Lung (tissue), 12 donors: ENCODE data around the gene DDAH2. TPM values are rescaled to one million over a fixed set of nuclear protein-coding genes. Genes with fewer than 3 reads are reported as not detected.
A peak's percentile ranks its signal among the peaks of the same experiment; 100 is the strongest.

ENCODE experiments used
- ATAC-seq: fragments of 200-7000 bp; cut with Tn5 transposase; one replicate; pipeline ENCODE4 v1.9.1; 2020; ENCODE audit warnings: moderate number of reproducible peaks; ENCODE audit not compliant: insufficient read depth, low FRiP score
- DNase-seq, 3 donors: peaks; one replicate each; pipeline ENCODE4 v3.0.0-alpha.2; 2013 to 2017
- H3K27ac ChIP-seq, 2 donors: one replicate each; pipeline ENCODE4 v1.5.1; 2013; ENCODE audit warnings: mild to moderate bottlenecking in 2 of 2, moderate library complexity in 2 of 2, control low read depth in 1 of 2, inconsistent platforms in 1 of 2, low read depth in 1 of 2, low read length in 1 of 2
- H3K27me3 ChIP-seq, 3 donors: one replicate each; pipeline ENCODE4 v1.5.1; 2013; ENCODE audit warnings: low read length in 2 of 3; ENCODE audit not compliant: control insufficient read depth in 3 of 3, insufficient read depth in 3 of 3
- H3K36me3 ChIP-seq, 4 donors: one replicate each; pipeline ENCODE4 v1.5.1; 2013; ENCODE audit warnings: low read length in 4 of 4, mild to moderate bottlenecking in 1 of 4, moderate library complexity in 1 of 4; ENCODE audit not compliant: control insufficient read depth in 4 of 4, insufficient read depth in 4 of 4
- H3K4me1 ChIP-seq, 5 donors: one replicate each; pipeline ENCODE4 v1.5.1; 2013; ENCODE audit warnings: low read length in 5 of 5, mild to moderate bottlenecking in 2 of 5, moderate library complexity in 1 of 5; ENCODE audit not compliant: control insufficient read depth in 5 of 5, insufficient read depth in 5 of 5
- H3K4me3 ChIP-seq: one replicate; pipeline ENCODE4 v1.5.1; 2013; ENCODE audit warnings: mild to moderate bottlenecking, control low read depth, moderate library complexity
- H3K9ac ChIP-seq, 2 donors: one replicate each; pipeline ENCODE4 v1.5.1; 2013; ENCODE audit warnings: low read length in 2 of 2, control low read depth in 1 of 2; ENCODE audit not compliant: insufficient read depth in 1 of 2
- H3K9me3 ChIP-seq, 4 donors: one replicate each; pipeline ENCODE4 v1.5.1; 2013; ENCODE audit warnings: low read length in 3 of 4, mild to moderate bottlenecking in 1 of 4, moderate library complexity in 1 of 4; ENCODE audit not compliant: control insufficient read depth in 4 of 4, insufficient read depth in 3 of 4
- CTCF ChIP-seq: IDR thresholded peaks from 2 replicates; pipeline ENCODE4 v1.5.1; 2012; ENCODE audit warnings: mild to moderate bottlenecking; ENCODE audit errors: control extremely low read depth, extremely low read depth
- WGBS, 2 donors: extraction: QIAGEN DNeasy Blood & Tissue Kit; methylation state at CpG; one replicate each; pipeline ENCODE4 v1.1.7; 2013; 5-methylcytosine and 5-hydroxymethylcytosine counted together
- polyA plus RNA-seq, 2 donors: library from polyadenylated mRNA; stranded (reverse); fragments of 200-250 nt; gene quantifications; one replicate each; pipeline ENCODE4 v1.2.1, GENCODE V29; 2013
- total RNA-seq, 2 donors: library from RNA; depleted of rRNA in 1 of 2; stranded (reverse); fragments of >200 nt in 1 of 2; gene quantifications; one replicate each; pipeline ENCODE4 v1.2.1, GENCODE V29; 2014 to 2021
- donor health status: control.
- donor health status: control.
- donor health status: Bipolar disorder and iron deficiency.
- donor health status: healthy.
- donor health status: DM: yes; HTN: yes; CAD: no.

The DDAH2 gene
- total and polyA plus RNA-seq, 4 donors, result 60.3 to 130 (median 91.3) TPM

GRCh38 chr6:31764198-31764597 is 35.1 kb upstream of the DDAH2 start:
- DNase-seq, result no peak
- ATAC-seq, result no peak
- H3K36me3 ChIP-seq, result peaks cover 0 to 3% (median 0%) of the 10 kb centered on the region in 4 donors
- H3K27me3 ChIP-seq, result no peaks in the 10 kb centered on the region
- no peak overlapping the region for H3K27ac ChIP-seq
- no peak overlapping the region for H3K9ac ChIP-seq
- 85 to 97% methylated on average over 4 of the region's 4 CpGs for WGBS, 2 donors
- peaks cover 0 to 6% (median 0%) of the 10 kb centered on the region in 5 donors for H3K4me1 ChIP-seq
- no peak for TF ChIP-seq CTCF
- H3K4me3 ChIP-seq, result no peak overlapping the region
- no peaks in the 10 kb centered on the region for H3K9me3 ChIP-seq

GRCh38 chr6:31763619-31763940 is 34.5 kb upstream of the DDAH2 start:
- DNase-seq (peak; percentile 17 to 49 (median 44)), ATAC-seq (no peak)
- 30 to 48% methylated on average over 1 of the region's 1 CpG for WGBS, 2 donors
- H3K27me3 ChIP-seq, result no peaks in the 10 kb centered on the region
- H3K9ac ChIP-seq, result no peak overlapping the region
- no peak overlapping the region for H3K4me3 ChIP-seq
- TF ChIP-seq CTCF, result no peak
- peaks cover 0 to 6% (median 0%) of the 10 kb centered on the region in 5 donors for H3K4me1 ChIP-seq
- peak overlapping the region in 1 of 2 donors; percentile 54 for H3K27ac ChIP-seq
- no peaks in the 10 kb centered on the region for H3K9me3 ChIP-seq
- peaks cover 0 to 3% (median 0%) of the 10 kb centered on the region in 4 donors for H3K36me3 ChIP-seq

GRCh38 chr6:31762878-31763618 is 33.9 kb upstream of the DDAH2 start:
- WGBS, 2 donors, result 78 to 84% methylated on average over 8 of the region's 8 CpGs
- ATAC-seq, result no peak
- no peak for TF ChIP-seq CTCF
- Histone ChIP-seq H3K36me3 (peaks cover 0 to 3% (median 0%) of the 10 kb centered on the region in 4 donors), H3K9me3 (no peaks in the 10 kb centered on the region), H3K9ac (no peak overlapping the region), H3K27ac (peak overlapping the region in 1 of 2 donors; percentile 54), H3K4me1 (peaks cover 0 to 6% (median 0%) of the 10 kb centered on the region in 5 donors), H3K4me3 (no peak overlapping the region), H3K27me3 (no peaks in the 10 kb centered on the region)
- DNase-seq, result no peak
